GM21360 (cell line): ENCODE data around the gene CNIH2.
"Not testable (repeated sequence)": the region's sequence is repeated elsewhere in the genome, so short reads cannot be mapped to it uniquely, and the experiment has no call there.

Experiments
- ATAC-seq: cut with Tn5 transposase; IDR thresholded peaks from one replicate; pipeline ENCODE4 v1.9.1; 2021; ENCODE audit warnings: mild to moderate bottlenecking, moderate library complexity; ENCODE audit not compliant: unreplicated experiment

CNIH2 gene

GRCh38 chr11:66289548-66290329, 11.8 kb downstream of the CNIH2 start:
- ATAC-seq: peak; percentile 32

- no peak for ATAC-seq
Observed at GRCh38 chr11:66290330-66290621, 12.3 kb downstream of the CNIH2 start.

- ATAC-seq: no peak
Observed at GRCh38 chr11:66291303-66291705, 13.3 kb downstream of the CNIH2 start.

GRCh38 chr11:66291706-66292542, 13.9 kb downstream of the CNIH2 start, which contains the start of gene TMEM151A:
TSS of gene TMEM151A (plus strand) at chr11:66291894. CDS start at chr11:66292014, 120 bp downstream.
- no peak for ATAC-seq

- ATAC-seq: no peak
Observed at GRCh38 chr11:66292543-66293332, 14.8 kb downstream of the CNIH2 start.

GRCh38 chr11:66293352-66293751, 15.4 kb downstream of the CNIH2 start:
- ATAC-seq: no peak

GRCh38 chr11:66293777-66294625, 16.0 kb downstream of the CNIH2 start:
- no peak for ATAC-seq

GRCh38 chr11:66294626-66295620, 16.9 kb downstream of the CNIH2 start:
- ATAC-seq: no peak

GRCh38 chr11:66297610-66298009, 19.6 kb downstream of the CNIH2 start:
- ATAC-seq: no peak

- no peak for ATAC-seq
Observed at GRCh38 chr11:66299186-66299585, 21.2 kb downstream of the CNIH2 start.

- ATAC-seq: no peak
Observed at GRCh38 chr11:66302656-66303055, 24.7 kb downstream of the CNIH2 start.

- no peak for ATAC-seq
Observed at GRCh38 chr11:66309475-66309874, 31.5 kb downstream of the CNIH2 start.

GRCh38 chr11:66310324-66310723, 32.3 kb downstream of the CNIH2 start:
- no peak for ATAC-seq

- ATAC-seq: not testable (repeated sequence)
Observed at GRCh38 chr11:66310803-66311440, 32.9 kb downstream of the CNIH2 start.

- ATAC-seq: no peak
Observed at GRCh38 chr11:66311470-66311964, 33.5 kb downstream of the CNIH2 start.

- peak; percentile 42 for ATAC-seq
Observed at GRCh38 chr11:66311965-66312548, 34.1 kb downstream of the CNIH2 start.

- ATAC-seq: peak; percentile 65
Observed at GRCh38 chr11:66312549-66313320, 34.8 kb downstream of the CNIH2 start.
